Endothelial cell of umbilical vein (primary cell): ENCODE results near the gene CNN1. TPM values are rescaled to one million over a fixed set of nuclear protein-coding genes. Genes with fewer than 3 reads are reported as not detected.

Source experiments
- BruUV-seq: library from RNA; stranded (reverse); fragments of 400-500 nt; replicated peaks from 2 replicates; lab custom pipeline; 2021; lab: Mats Ljungman, UMichigan
- CTCF ChIA-PET: fragments of 300-600, 350-600 bp; sonication (Branson Sonifier 250); formaldehyde crosslinking; loops from one replicate; lab custom pipeline; 2021; ENCODE audit warnings: antibody characterized with exemption, inconsistent platforms; lab: Charles Lee
- POLR2A ChIA-PET: fragments of 300-600, 350-600 bp; sonication (Branson Sonifier 250); formaldehyde crosslinking; loops from one replicate; lab custom pipeline; 2021; ENCODE audit warnings: antibody characterized with exemption, inconsistent platforms; lab: Charles Lee
- DNase-seq: peaks from one replicate; pipeline ENCODE4 v3.0.0-alpha.2; 2011; ENCODE audit warnings: low read depth, low spot score
- FAIRE-seq: peaks from 2 replicates; lab custom pipeline; 2011; peaks lifted over from hg19 to GRCh38; lab: Jason Lieb, UNC
- H2AFZ ChIP-seq: 2 replicates; pipeline ENCODE4 v1.6.0; 2012; ENCODE audit warnings: low read depth, low read length, control low read depth, inconsistent platforms
- H3K27ac ChIP-seq: 2 replicates; pipeline ENCODE4 v1.5.1; 2011; ENCODE audit warnings: low read depth, mild to moderate bottlenecking, control low read depth, low read length, moderate library complexity; ENCODE audit not compliant: insufficient read depth
- H3K27me3 ChIP-seq, 2 experiments: 2 replicates each; pipeline versions ENCODE4 v1.6.0 to v1.6.1; 2011; ENCODE audit warnings: low read length in 2 of 2, mixed read lengths in 1 of 2; ENCODE audit not compliant: control insufficient read depth in 2 of 2, insufficient read depth in 2 of 2
- H3K36me3 ChIP-seq, 2 experiments: 2 replicates in 1 of 2; 3 replicates in 1 of 2; pipeline ENCODE4 v1.5.1; 2011; ENCODE audit warnings: low read length in 2 of 2, mild to moderate bottlenecking in 1 of 2, moderate library complexity in 1 of 2; ENCODE audit not compliant: control insufficient read depth in 2 of 2, insufficient read depth in 2 of 2; ENCODE audit errors: extremely low read depth in 1 of 2
- H3K4me1 ChIP-seq: 3 replicates; pipeline ENCODE4 v1.5.1; 2011; ENCODE audit warnings: mild to moderate bottlenecking, low read length; ENCODE audit not compliant: control insufficient read depth, insufficient read depth; ENCODE audit errors: extremely low read depth
- H3K4me2 ChIP-seq: 2 replicates; pipeline ENCODE4 v1.6.1; 2011; ENCODE audit warnings: low read length, control low read depth, mixed read lengths; ENCODE audit not compliant: insufficient read depth
- H3K4me3 ChIP-seq, 3 experiments: fragments of 200-600 bp in 1 of 3; sonication (generic), shearing (Covaris generic) in 1 of 3; replicated peaks in 1 of 3; 2 replicates each; pipeline ENCODE4 v1.5.1; 2011 to 2016; ENCODE audit warnings: control low read depth in 3 of 3, low read length in 3 of 3, mild to moderate bottlenecking in 2 of 3, inconsistent platforms in 1 of 3, low read depth in 1 of 3, moderate library complexity in 1 of 3; ENCODE audit not compliant: insufficient read depth in 1 of 3
- H3K79me2 ChIP-seq: 2 replicates; pipeline ENCODE4 v1.6.0; 2012; ENCODE audit warnings: low read length, inconsistent platforms; ENCODE audit not compliant: control insufficient read depth, insufficient read depth
- H3K9ac ChIP-seq: replicated peaks from 2 replicates; pipeline ENCODE3; 2011; ENCODE audit warnings: low read length, control low read depth; ENCODE audit not compliant: insufficient read depth; ENCODE audit errors: extremely low read depth
- H3K9me1 ChIP-seq: replicated peaks from 3 replicates; pipeline ENCODE4 v1.6.0; 2011; ENCODE audit warnings: mild to moderate bottlenecking, low read length; ENCODE audit not compliant: control insufficient read depth, insufficient read depth; ENCODE audit errors: extremely low read depth
- H3K9me3 ChIP-seq: replicated peaks from 2 replicates; pipeline ENCODE4 v1.5.1; 2012; ENCODE audit warnings: low read length, inconsistent platforms; ENCODE audit not compliant: control insufficient read depth, insufficient read depth
- H4K20me1 ChIP-seq: replicated peaks from 2 replicates; pipeline ENCODE3; 2011; ENCODE audit warnings: mild to moderate bottlenecking, low read length; ENCODE audit not compliant: control insufficient read depth, insufficient read depth; ENCODE audit errors: extremely low read depth
- EZH2 ChIP-seq: IDR thresholded peaks from 2 replicates; pipeline ENCODE4 v1.6.1; 2012; ENCODE audit warnings: borderline replicate concordance, low read depth, mild to moderate bottlenecking, moderate library complexity, low read length, inconsistent platforms; ENCODE audit not compliant: severe bottlenecking
- FOS ChIP-seq: IDR thresholded peaks from 2 replicates; pipeline ENCODE4 v1.6.1; 2011; ENCODE audit warnings: mild to moderate bottlenecking, low read length, moderate library complexity, borderline replicate concordance; ENCODE audit not compliant: insufficient read depth
- GATA2 ChIP-seq: IDR thresholded peaks from 2 replicates; pipeline ENCODE4 v1.7.0; 2011; ENCODE audit warnings: low read depth, mild to moderate bottlenecking, moderate library complexity, mixed read lengths, low read length; ENCODE audit not compliant: insufficient read length, insufficient read depth
- JUN ChIP-seq: IDR thresholded peaks from 2 replicates; pipeline ENCODE4 v1.6.1; 2011; ENCODE audit warnings: borderline replicate concordance, low read depth; ENCODE audit not compliant: insufficient read length, insufficient read depth
- MAX ChIP-seq: IDR thresholded peaks from 2 replicates; pipeline ENCODE4 v1.6.1; 2011; ENCODE audit not compliant: insufficient read depth, insufficient read length
- MYC ChIP-seq: IDR thresholded peaks from one replicate; pipeline ENCODE4 v1.6.1; 2011; ENCODE audit warnings: mild to moderate bottlenecking, low read depth, low read length
- POLR2A ChIP-seq: IDR thresholded peaks from 2 replicates; pipeline ENCODE4 v1.6.1; 2012; ENCODE audit warnings: low read depth, mild to moderate bottlenecking, control low read depth, low read length
- POLR2AphosphoS5 ChIP-seq: IDR thresholded peaks from 2 replicates; pipeline ENCODE4 v1.6.1; 2012; ENCODE audit warnings: low read depth, mild to moderate bottlenecking, control low read depth, low read length, moderate library complexity; ENCODE audit not compliant: insufficient read depth
- dilution Hi-C: fragments of 300-500 bp; cut with MboI; formaldehyde crosslinking; loops from one replicate; pipeline ENCODE4 v1.15.0; 2019; ENCODE audit warnings: low sequenced_read_pairs; ENCODE audit not compliant: extremely low pct_ligation_motif_present
- intact Hi-C: fragments of 100-400 bp; cut with micrococcal nuclease; formaldehyde crosslinking; loops from one replicate; pipeline ENCODE4 v1.10.0; 2022
- polyA plus RNA-seq, 4 experiments: library from polyadenylated mRNA; depleted of rRNA in 3 of 4; stranded (reverse) in 3 of 4; unstranded in 1 of 4; fragments of >200 nt; gene quantifications; 2 replicates each; pipeline versions ENCODE4 v1.2.1 to v1.2.3, GENCODE V29; 2011 to 2012; ENCODE audit warnings: missing spikeins in 1 of 4
- total RNA-seq: library from RNA; stranded (reverse); gene quantifications from 2 replicates; pipeline ENCODE4 v1.2.3, GENCODE V29; 2021
- TF ChIP-seq, protein P1 (sequence below), 2 donors: IDR thresholded peaks; 1 replicate in 1 of 2; 2 replicates in 1 of 2; pipeline ENCODE4 v1.5.1; 2011; ENCODE audit warnings: low read length in 2 of 2, mild to moderate bottlenecking in 2 of 2, moderate library complexity in 2 of 2, control low read depth in 1 of 2, inconsistent platforms in 1 of 2, low read depth in 1 of 2; ENCODE audit not compliant: insufficient read depth in 1 of 2; ENCODE audit errors: extremely low read depth in 1 of 2

CNN1 gene
- total and polyA plus RNA-seq, 2 donors (not counting 3 experiments of a cell fraction or from before 2014, with no cell fraction given) = 0.76 TPM; not detected in 1

GRCh38 chr19:11594084-11594483 is 55.4 kb downstream of the CNN1 start:
- H3K4me1 ChIP-seq = peaks cover 8% of the 10 kb centered on the region
- no peaks in the 10 kb centered on the region for H4K20me1 ChIP-seq
- no peaks in the 10 kb centered on the region for H3K36me3 ChIP-seq
- no peak overlapping the region for H3K9ac ChIP-seq
- TF ChIP-seq JUN (no peak), GATA2 (no peak), FOS (no peak), POLR2A (no peak), POLR2AphosphoS5 (no peak), MAX (no peak), EZH2 (no peak), MYC (no peak)
- TF ChIP-seq, protein P1, sequence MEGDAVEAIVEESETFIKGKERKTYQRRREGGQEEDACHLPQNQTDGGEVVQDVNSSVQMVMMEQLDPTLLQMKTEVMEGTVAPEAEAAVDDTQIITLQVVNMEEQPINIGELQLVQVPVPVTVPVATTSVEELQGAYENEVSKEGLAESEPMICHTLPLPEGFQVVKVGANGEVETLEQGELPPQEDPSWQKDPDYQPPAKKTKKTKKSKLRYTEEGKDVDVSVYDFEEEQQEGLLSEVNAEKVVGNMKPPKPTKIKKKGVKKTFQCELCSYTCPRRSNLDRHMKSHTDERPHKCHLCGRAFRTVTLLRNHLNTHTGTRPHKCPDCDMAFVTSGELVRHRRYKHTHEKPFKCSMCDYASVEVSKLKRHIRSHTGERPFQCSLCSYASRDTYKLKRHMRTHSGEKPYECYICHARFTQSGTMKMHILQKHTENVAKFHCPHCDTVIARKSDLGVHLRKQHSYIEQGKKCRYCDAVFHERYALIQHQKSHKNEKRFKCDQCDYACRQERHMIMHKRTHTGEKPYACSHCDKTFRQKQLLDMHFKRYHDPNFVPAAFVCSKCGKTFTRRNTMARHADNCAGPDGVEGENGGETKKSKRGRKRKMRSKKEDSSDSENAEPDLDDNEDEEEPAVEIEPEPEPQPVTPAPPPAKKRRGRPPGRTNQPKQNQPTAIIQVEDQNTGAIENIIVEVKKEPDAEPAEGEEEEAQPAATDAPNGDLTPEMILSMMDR (IDR thresholded peaks at IDR 0.05; ENCODE audit: extremely low read depth in 1 of 2, insufficient read depth in 1 of 2, low read depth in 1 of 2, low read length in 2 of 2) = no peak
- no peaks in the 10 kb centered on the region for H3K9me1 ChIP-seq
- FAIRE-seq = no peak
- H3K27ac ChIP-seq = no peak overlapping the region
- CTCF ChIA-PET = interaction anchor here (1.0 to 1.6 kb wide), 2 partner anchors 32 to 35 kb away, joined by 4 read pairs; partner anchors contain the start of gene ELOF1
- peaks cover 17% of the 10 kb centered on the region for H3K79me2 ChIP-seq
- BruUV-seq = no TSS peak
- no peak overlapping the region for H2AFZ ChIP-seq
- no peak for DNase-seq
- POLR2A ChIA-PET = interaction anchor here (0.7 kb wide), 1 partner anchor 300 kb away, joined by 3 read pairs; no protein-coding TSS in a partner anchor
- dilution Hi-C loops = no loop called here
- H3K4me2 ChIP-seq = no peak overlapping the region
- H3K9me3 ChIP-seq = no peaks in the 10 kb centered on the region
- no peak overlapping the region for H3K4me3 ChIP-seq
- no peaks in the 10 kb centered on the region for H3K27me3 ChIP-seq
- intact Hi-C loops = loop anchor here (10.0 kb wide), 1 partner anchor 391 kb away; no protein-coding TSS in a partner anchor
